Activated CD4-positive, alpha-beta memory T cell treated with anti-CD3 and anti-CD28 coated beads for 36 hours (primary cell): ENCODE measurements around the gene FAM180B. TPM values are rescaled to one million over a fixed set of nuclear protein-coding genes. Genes with fewer than 3 reads are reported as not detected.

Experiments used
- CTCF ChIA-PET: fragments of 350-600 bp; sonication (Branson Sonifier 250); formaldehyde crosslinking; loops from one replicate; lab custom pipeline; 2021; ENCODE audit warnings: antibody characterized with exemption, inconsistent platforms; lab: Charles Lee
- POLR2A ChIA-PET: fragments of 350-600 bp; sonication (Branson Sonifier 250); formaldehyde crosslinking; loops from one replicate; lab custom pipeline; 2021; ENCODE audit warnings: antibody characterized with exemption; lab: Charles Lee
- DNase-seq: peaks from one replicate; pipeline ENCODE4 v3.0.0-alpha.2; 2020
- H3K27ac Mint-ChIP-seq: one replicate; pipeline ENCODE4 v1.8.0; 2021; ENCODE audit warnings: mixed read lengths
- H3K27me3 Mint-ChIP-seq: one replicate; pipeline ENCODE4 v1.8.0; 2021; ENCODE audit warnings: mixed read lengths
- H3K36me3 Mint-ChIP-seq: one replicate; pipeline ENCODE4 v1.8.0; 2021; ENCODE audit warnings: mixed read lengths
- H3K4me1 Mint-ChIP-seq: one replicate; pipeline ENCODE4 v1.8.0; 2021; ENCODE audit warnings: low read depth, mixed read lengths
- H3K4me3 Mint-ChIP-seq: one replicate; pipeline ENCODE4 v1.8.0; 2021; ENCODE audit warnings: mild to moderate bottlenecking, mixed read lengths
- H3K9me3 Mint-ChIP-seq: one replicate; pipeline ENCODE4 v1.8.0; 2021; ENCODE audit warnings: mixed read lengths
- intact Hi-C: fragments of 100-400 bp; cut with micrococcal nuclease; formaldehyde crosslinking; loops from one replicate; pipeline ENCODE4 v1.15.1; 2023
- total RNA-seq, 2 experiments: library from RNA; stranded (reverse); gene quantifications; one replicate each; pipeline ENCODE4 v1.2.3, GENCODE V29; 2021

The FAM180B gene
- total RNA-seq, 2 experiments from 2014 or later = not detected

- no peak overlapping the region for H3K27ac Mint-ChIP-seq
- ChIA-PET POLR2A (interaction anchor here (1.6 kb wide), 1 partner anchor 8 kb away, joined by 8 read pairs; the partner anchor contains the start of genes KBTBD4 and NDUFS3), CTCF (interaction anchor here (1.2 kb wide), 1 partner anchor 18 kb away, joined by 4 read pairs; no protein-coding TSS in a partner anchor)
- H3K36me3 Mint-ChIP-seq = peaks cover 19% of the 10 kb centered on the region
- no peak overlapping the region for H3K4me3 Mint-ChIP-seq
- peaks cover 18% of the 10 kb centered on the region for H3K4me1 Mint-ChIP-seq
- intact Hi-C loops = no loop called here
- no peaks in the 10 kb centered on the region for H3K27me3 Mint-ChIP-seq
- H3K9me3 Mint-ChIP-seq = no peaks in the 10 kb centered on the region
- DNase-seq = no peak
Measured at GRCh38 chr11:47569646-47570045, 16.8 kb upstream of the FAM180B start.

GRCh38 chr11:47570651-47571356 is 15.7 kb upstream of the FAM180B start:
- CTCF ChIA-PET = interaction anchor here (1.2 kb wide), 1 partner anchor 19 kb away, joined by 4 read pairs; no protein-coding TSS in a partner anchor
- no peak overlapping the region for H3K4me3 Mint-ChIP-seq
- H3K27me3 Mint-ChIP-seq = no peaks in the 10 kb centered on the region
- intact Hi-C loops = no loop called here
- H3K36me3 Mint-ChIP-seq = peaks cover 25% of the 10 kb centered on the region
- H3K4me1 Mint-ChIP-seq = peaks cover 13% of the 10 kb centered on the region
- H3K27ac Mint-ChIP-seq = no peak overlapping the region
- DNase-seq = no peak
- H3K9me3 Mint-ChIP-seq = no peaks in the 10 kb centered on the region
- POLR2A ChIA-PET = interaction anchor here (0.6 kb wide), 1 partner anchor 74 kb away, joined by 5 read pairs; no protein-coding TSS in a partner anchor

GRCh38 chr11:47571357-47571729 is 15.1 kb upstream of the FAM180B start:
- no peak overlapping the region for H3K4me3 Mint-ChIP-seq
- H3K27ac Mint-ChIP-seq = no peak overlapping the region
- H3K27me3 Mint-ChIP-seq = no peaks in the 10 kb centered on the region
- POLR2A ChIA-PET = interaction anchor here (0.5 kb wide), 1 partner anchor 61 kb away, joined by 4 read pairs; no protein-coding TSS in a partner anchor
- no peak for DNase-seq
- H3K4me1 Mint-ChIP-seq = peaks cover 12% of the 10 kb centered on the region
- CTCF ChIA-PET = no interaction called here
- H3K9me3 Mint-ChIP-seq = no peaks in the 10 kb centered on the region
- intact Hi-C loops = no loop called here
- peaks cover 26% of the 10 kb centered on the region for H3K36me3 Mint-ChIP-seq

- Mint-ChIP-seq H3K27ac (no peak overlapping the region), H3K27me3 (no peaks in the 10 kb centered on the region), H3K36me3 (peaks cover 27% of the 10 kb centered on the region), H3K4me1 (peaks cover 8% of the 10 kb centered on the region), H3K4me3 (no peak overlapping the region), H3K9me3 (no peaks in the 10 kb centered on the region)
- ChIA-PET POLR2A (interaction anchor here (0.5 kb wide), 1 partner anchor 62 kb away, joined by 4 read pairs; no protein-coding TSS in a partner anchor), CTCF (no interaction called here)
- DNase-seq = no peak
- intact Hi-C loops = no loop called here
Measured at GRCh38 chr11:47571895-47572294, 14.6 kb upstream of the FAM180B start.

- H3K4me3 Mint-ChIP-seq = no peak overlapping the region
- H3K27ac Mint-ChIP-seq = no peak overlapping the region
- peaks cover 31% of the 10 kb centered on the region for H3K36me3 Mint-ChIP-seq
- no peaks in the 10 kb centered on the region for H3K9me3 Mint-ChIP-seq
- POLR2A ChIA-PET = interaction anchor here (0.9 kb wide), 1 partner anchor 8 kb away, joined by 3 read pairs; no protein-coding TSS in a partner anchor
- H3K4me1 Mint-ChIP-seq = peaks cover 17% of the 10 kb centered on the region
- H3K27me3 Mint-ChIP-seq = no peaks in the 10 kb centered on the region
- intact Hi-C loops = no loop called here
- no peak for DNase-seq
- CTCF ChIA-PET = no interaction called here
Measured at GRCh38 chr11:47572715-47573255, 13.7 kb upstream of the FAM180B start.

- Mint-ChIP-seq H3K27ac (no peak overlapping the region), H3K27me3 (no peaks in the 10 kb centered on the region), H3K4me3 (no peak overlapping the region), H3K9me3 (no peaks in the 10 kb centered on the region), H3K4me1 (peaks cover 16% of the 10 kb centered on the region), H3K36me3 (peaks cover 31% of the 10 kb centered on the region)
- intact Hi-C loops = no loop called here
- CTCF ChIA-PET = no interaction called here
- POLR2A ChIA-PET = interaction anchor here (0.9 kb wide), 1 partner anchor 9 kb away, joined by 3 read pairs; no protein-coding TSS in a partner anchor
- DNase-seq = no peak
Measured at GRCh38 chr11:47573321-47573720, 13.2 kb upstream of the FAM180B start.

- peak overlapping the region; percentile 94 for H3K4me3 Mint-ChIP-seq
- H3K27me3 Mint-ChIP-seq = peaks cover 1% of the 10 kb centered on the region
- ChIA-PET CTCF (interaction anchor here (1.3 to 2.8 kb wide), 3 partner anchors 22 to 63 kb away, joined by 4 to 9 read pairs (median 4); partner anchors contain the start of gene CELF1), POLR2A (interaction anchor here (1.0 to 3.9 kb wide), 3 partner anchors 9 to 271 kb away, joined by 3 to 33 read pairs (median 8); partner anchors contain the start of genes NUP160 and PTPMT1)
- H3K4me1 Mint-ChIP-seq = peaks cover 32% of the 10 kb centered on the region
- peak overlapping the region; percentile 60 for H3K27ac Mint-ChIP-seq
- H3K36me3 Mint-ChIP-seq = peaks cover 41% of the 10 kb centered on the region
- DNase-seq = no peak
- no peaks in the 10 kb centered on the region for H3K9me3 Mint-ChIP-seq
- intact Hi-C loops = loop anchor here (1.0 to 5.0 kb wide), 3 partner anchors 24 to 150 kb away; partner anchors contain the start of genes AGBL2, CELF1 and PSMC3
Measured at GRCh38 chr11:47577460-47578041, 8.9 kb upstream of the FAM180B start.

- intact Hi-C loops = loop anchor here (1.0 to 5.0 kb wide), 5 partner anchors 26 to 188 kb away; partner anchors contain the start of genes AGBL2, CELF1, FNBP4 and MTCH2
- peaks cover 39% of the 10 kb centered on the region for H3K36me3 Mint-ChIP-seq
Measured at GRCh38 chr11:47578524-47579494, 7.7 kb upstream of the FAM180B start, which contains the start of the genes KBTBD4 and NDUFS3. KBTBD4 (minus strand) TSS chr11:47578970; CDS start chr11:47578951, 19 bp downstream. NDUFS3 (plus strand) TSS chr11:47579074; CDS start chr11:47579092, 18 bp downstream.

GRCh38 chr11:47583844-47584243 is 2.6 kb upstream of the FAM180B start:
- no peak overlapping the region for H3K4me3 Mint-ChIP-seq
- no peak for DNase-seq
- ChIA-PET CTCF (no interaction called here), POLR2A (no interaction called here)
- peaks cover 32% of the 10 kb centered on the region for H3K36me3 Mint-ChIP-seq
- no peak overlapping the region for H3K27ac Mint-ChIP-seq
- intact Hi-C loops = no loop called here
- peaks cover 16% of the 10 kb centered on the region for H3K4me1 Mint-ChIP-seq
- H3K27me3 Mint-ChIP-seq = peaks cover under 1% of the 10 kb centered on the region
- no peaks in the 10 kb centered on the region for H3K9me3 Mint-ChIP-seq

More at GRCh38 chr11:47578524-47579494, 7.7 kb upstream of the FAM180B start, which contains the start of the genes KBTBD4 and NDUFS3:
- Mint-ChIP-seq H3K9me3 (no peaks in the 10 kb centered on the region), H3K27me3 (peaks cover 1% of the 10 kb centered on the region), H3K4me1 (peaks cover 32% of the 10 kb centered on the region), H3K27ac (peak within 1 kb of the TSS; percentile 93), H3K4me3 (peak within 1 kb of the TSS; percentile 94)
- ChIA-PET POLR2A (interaction anchor here (0.6 to 3.9 kb wide), 9 partner anchors 10 to 269 kb away, joined by 3 to 33 read pairs (median 3); partner anchors contain the start of genes C1QTNF4, NUP160 and PTPMT1), CTCF (interaction anchor here (0.7 to 2.8 kb wide), 3 partner anchors 26 to 206 kb away, joined by 3 to 9 read pairs (median 4); partner anchors contain the start of gene CELF1)
- peak; percentile 93 for DNase-seq

GRCh38 chr11:47587039-47587716 is 700 bp downstream of the FAM180B start:
- no peaks in the 10 kb centered on the region for H3K27me3 Mint-ChIP-seq

More at GRCh38 chr11:47587039-47587716, 700 bp downstream of the FAM180B start:
- ChIA-PET CTCF (interaction anchor here (0.6 kb wide), 1 partner anchor 213 kb away, joined by 3 read pairs; no protein-coding TSS in a partner anchor), POLR2A (no interaction called here)
- no peaks in the 10 kb centered on the region for H3K9me3 Mint-ChIP-seq
- no peak overlapping the region for H3K4me3 Mint-ChIP-seq
- peaks cover 18% of the 10 kb centered on the region for H3K36me3 Mint-ChIP-seq
- intact Hi-C loops = no loop called here
- DNase-seq = no peak
- peaks cover 2% of the 10 kb centered on the region for H3K4me1 Mint-ChIP-seq
- H3K27ac Mint-ChIP-seq = no peak overlapping the region
